Hepatocyte (in vitro differentiated cells): ENCODE measurements around the gene TASP1. TPM values are rescaled to one million over a fixed set of nuclear protein-coding genes. Genes with fewer than 3 reads are reported as not detected.

Source experiments
- DNase-seq: peaks from one replicate; pipeline ENCODE4 v3.0.0-alpha.2; 2016; ENCODE audit warnings: low spot score
- H2AFZ ChIP-seq: fragments of 200-600 bp; sonication (generic); 2 replicates; pipeline ENCODE4 v1.6.0; 2016; ENCODE audit warnings: antibody characterized with exemption, mild to moderate bottlenecking
- H3K27ac ChIP-seq: fragments of 200-600 bp; sonication (generic); 2 replicates; pipeline ENCODE4 v1.5.1; 2016; ENCODE audit warnings: mild to moderate bottlenecking
- H3K27me3 ChIP-seq: fragments of 200-600 bp; sonication (generic); 2 replicates; pipeline ENCODE4 v1.6.1; 2016
- H3K36me3 ChIP-seq: fragments of 200-600 bp; sonication (generic); replicated peaks from 2 replicates; pipeline ENCODE4 v1.5.1; 2016; ENCODE audit warnings: low read depth; ENCODE audit not compliant: insufficient read depth
- H3K4me1 ChIP-seq: fragments of 200-600 bp; sonication (generic); 2 replicates; pipeline ENCODE4 v1.5.1; 2016; ENCODE audit warnings: mild to moderate bottlenecking, moderate library complexity; ENCODE audit not compliant: insufficient read depth
- H3K4me2 ChIP-seq: fragments of 200-600 bp; sonication (generic); 2 replicates; pipeline ENCODE4 v1.6.0; 2016
- H3K4me3 ChIP-seq: fragments of 200-600 bp; sonication (generic); 2 replicates; pipeline ENCODE4 v1.5.1; 2016; ENCODE audit warnings: mild to moderate bottlenecking
- H3K79me2 ChIP-seq: fragments of 200-600 bp; sonication (generic); 2 replicates; pipeline ENCODE4 v1.6.0; 2017; ENCODE audit warnings: mild to moderate bottlenecking
- H3K9me2 ChIP-seq: fragments of 200-600 bp; sonication (generic); replicated peaks from 2 replicates; pipeline ENCODE4 v1.6.0; 2017; ENCODE audit warnings: mild to moderate bottlenecking; ENCODE audit not compliant: insufficient read depth
- H3K9me3 ChIP-seq: fragments of 200-600 bp; sonication (generic); 2 replicates; pipeline ENCODE4 v1.5.1; 2016; ENCODE audit warnings: low read depth, mild to moderate bottlenecking
- H4K20me1 ChIP-seq: fragments of 200-600 bp; sonication (generic); 2 replicates; pipeline ENCODE4 v1.6.0; 2016; ENCODE audit warnings: mild to moderate bottlenecking; ENCODE audit not compliant: insufficient read depth, poor library complexity, severe bottlenecking
- EZH2 ChIP-seq: fragments of 200-600 bp; sonication (generic); IDR thresholded peaks from 2 replicates; pipeline ENCODE4 v1.6.1; 2016; ENCODE audit warnings: antibody characterized with exemption, mild to moderate bottlenecking, borderline replicate concordance
- EZH2phosphoT487 ChIP-seq: fragments of 200-600 bp; sonication (generic); IDR thresholded peaks from one replicate; pipeline ENCODE4 v1.6.1; 2018; ENCODE audit warnings: antibody characterized with exemption, mild to moderate bottlenecking, low read depth, moderate library complexity; ENCODE audit not compliant: unreplicated experiment, severe bottlenecking
- WGBS: methylation state at CpG from one replicate; pipeline ENCODE4 v1.1.6; 2016; ENCODE audit warnings: low lambda C conversion rate; ENCODE audit errors: missing lambda C conversion rate; 5-methylcytosine and 5-hydroxymethylcytosine counted together
- polyA plus RNA-seq: library from polyadenylated mRNA; unstranded; fragments of >200 nt; fragmentation: Nextera tagmentation; extraction: Ambion mirVana; gene quantifications from 2 replicates; pipeline ENCODE4 v1.2.1, GENCODE V29; 2016
- total RNA-seq: library from RNA; depleted of rRNA; stranded (reverse); fragments of >200 nt; gene quantifications from 2 replicates; pipeline ENCODE4 v1.2.3, GENCODE V29; 2014
- TF ChIP-seq, protein P1 (sequence below): fragments of 200-600 bp; sonication (generic); IDR thresholded peaks from 2 replicates; pipeline ENCODE4 v1.5.1; 2016; ENCODE audit warnings: antibody characterized with exemption, mild to moderate bottlenecking; ENCODE audit not compliant: poor library complexity

Gene TASP1
- total and polyA plus RNA-seq, 2 experiments from 2014 or later = 11.1 to 12.9 TPM

DNA sequence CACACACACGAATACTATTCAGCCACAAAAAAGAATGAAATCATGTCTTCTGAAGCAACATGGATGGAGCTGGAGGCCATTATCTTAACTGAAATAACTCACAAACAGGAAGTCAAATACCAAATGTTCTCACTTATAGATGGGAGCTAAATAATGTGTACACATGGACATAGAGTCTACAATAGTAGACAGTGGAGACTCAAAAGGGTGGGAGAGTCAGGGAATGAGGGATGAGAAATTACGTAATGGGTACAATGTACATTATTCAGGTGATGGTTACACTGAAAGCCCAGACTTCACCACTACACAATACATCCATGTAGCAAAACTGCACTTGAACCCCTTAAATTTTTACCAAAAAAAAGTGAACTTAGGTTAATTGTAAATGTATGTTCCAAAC lies 160.4 kb downstream of the TASP1 start:
- Histone ChIP-seq H3K4me1 (no peaks in the 10 kb centered on the region), H3K36me3 (no peaks in the 10 kb centered on the region), H3K79me2 (no peaks in the 10 kb centered on the region), H3K4me2 (no peak overlapping the region), H2AFZ (no peak overlapping the region), H3K4me3 (no peak overlapping the region), H3K9me2 (no peaks in the 10 kb centered on the region), H4K20me1 (no peaks in the 10 kb centered on the region), H3K27me3 (no peaks in the 10 kb centered on the region), H3K27ac (no peak overlapping the region), H3K9me3 (no peaks in the 10 kb centered on the region)
- DNase-seq = no peak
- no peak for TF ChIP-seq EZH2
- no peak for TF ChIP-seq EZH2phosphoT487
- TF ChIP-seq, protein P1, sequence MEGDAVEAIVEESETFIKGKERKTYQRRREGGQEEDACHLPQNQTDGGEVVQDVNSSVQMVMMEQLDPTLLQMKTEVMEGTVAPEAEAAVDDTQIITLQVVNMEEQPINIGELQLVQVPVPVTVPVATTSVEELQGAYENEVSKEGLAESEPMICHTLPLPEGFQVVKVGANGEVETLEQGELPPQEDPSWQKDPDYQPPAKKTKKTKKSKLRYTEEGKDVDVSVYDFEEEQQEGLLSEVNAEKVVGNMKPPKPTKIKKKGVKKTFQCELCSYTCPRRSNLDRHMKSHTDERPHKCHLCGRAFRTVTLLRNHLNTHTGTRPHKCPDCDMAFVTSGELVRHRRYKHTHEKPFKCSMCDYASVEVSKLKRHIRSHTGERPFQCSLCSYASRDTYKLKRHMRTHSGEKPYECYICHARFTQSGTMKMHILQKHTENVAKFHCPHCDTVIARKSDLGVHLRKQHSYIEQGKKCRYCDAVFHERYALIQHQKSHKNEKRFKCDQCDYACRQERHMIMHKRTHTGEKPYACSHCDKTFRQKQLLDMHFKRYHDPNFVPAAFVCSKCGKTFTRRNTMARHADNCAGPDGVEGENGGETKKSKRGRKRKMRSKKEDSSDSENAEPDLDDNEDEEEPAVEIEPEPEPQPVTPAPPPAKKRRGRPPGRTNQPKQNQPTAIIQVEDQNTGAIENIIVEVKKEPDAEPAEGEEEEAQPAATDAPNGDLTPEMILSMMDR = no peak
- 79% methylated on average over 2 of the region's 2 CpGs for WGBS

DNA sequence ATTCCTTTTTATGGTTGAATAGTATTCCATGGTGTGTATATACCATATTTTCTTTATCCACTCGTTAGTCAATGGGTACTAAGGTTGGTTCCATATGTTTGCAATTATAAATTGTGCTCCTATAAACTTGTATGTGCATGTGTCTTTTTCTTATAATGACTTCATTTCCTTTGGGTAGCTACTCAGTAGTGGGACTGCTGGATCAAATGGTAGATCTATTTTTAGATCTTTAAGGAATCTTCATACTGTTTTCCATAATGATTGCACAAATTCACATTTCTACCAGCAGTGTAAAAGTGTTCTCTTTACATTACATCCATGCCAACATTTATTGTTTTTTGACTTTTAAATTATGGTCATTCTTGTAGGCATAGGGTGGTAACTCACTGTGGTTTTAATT lies 164.3 kb downstream of the TASP1 start:
- no peaks in the 10 kb centered on the region for H3K27me3 ChIP-seq
- H2AFZ ChIP-seq = no peak overlapping the region
- no peaks in the 10 kb centered on the region for H3K4me1 ChIP-seq
- no peaks in the 10 kb centered on the region for H3K79me2 ChIP-seq
- H3K4me2 ChIP-seq = no peak overlapping the region
- TF ChIP-seq, protein P1 = no peak
- TF ChIP-seq EZH2phosphoT487 (no peak), EZH2 (no peak)
- no peaks in the 10 kb centered on the region for H3K9me2 ChIP-seq
- no peak for DNase-seq
- H3K36me3 ChIP-seq = no peaks in the 10 kb centered on the region
- no peaks in the 10 kb centered on the region for H4K20me1 ChIP-seq
- H3K4me3 ChIP-seq = no peak overlapping the region
- no peak overlapping the region for H3K27ac ChIP-seq
- peaks cover under 1% of the 10 kb centered on the region for H3K9me3 ChIP-seq
- WGBS = 92% methylated on average over 1 of the region's 1 CpG

DNA sequence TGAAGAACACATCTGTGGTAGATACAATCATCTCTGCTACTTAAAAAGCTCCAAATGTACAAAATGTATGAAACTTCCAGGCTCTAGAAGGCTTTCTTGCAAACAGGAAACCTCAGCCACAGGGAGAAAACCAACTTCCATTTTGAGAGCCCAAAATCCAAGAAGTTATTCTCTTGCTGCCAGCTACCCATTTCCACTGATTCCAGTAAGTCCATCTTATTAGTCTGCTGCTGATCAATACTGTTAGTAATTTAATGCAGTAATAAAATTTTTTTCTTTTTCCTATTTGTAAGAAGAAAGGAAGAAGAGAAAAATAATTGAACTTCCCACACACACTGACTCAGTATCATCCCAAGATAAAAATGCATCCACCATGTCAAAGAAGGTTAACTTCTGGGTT lies 169.5 kb downstream of the TASP1 start:
- H3K4me1 ChIP-seq = no peaks in the 10 kb centered on the region
- DNase-seq = no peak
- H3K4me2 ChIP-seq = no peak overlapping the region
- H4K20me1 ChIP-seq = no peaks in the 10 kb centered on the region
- no peak overlapping the region for H2AFZ ChIP-seq
- peaks cover 5% of the 10 kb centered on the region for H3K9me3 ChIP-seq
- no peaks in the 10 kb centered on the region for H3K27me3 ChIP-seq
- H3K9me2 ChIP-seq = no peaks in the 10 kb centered on the region
- TF ChIP-seq EZH2 (no peak), EZH2phosphoT487 (no peak)
- TF ChIP-seq, protein P1 = no peak
- H3K27ac ChIP-seq = no peak overlapping the region
- no peak overlapping the region for H3K4me3 ChIP-seq
- no peaks in the 10 kb centered on the region for H3K79me2 ChIP-seq
- H3K36me3 ChIP-seq = no peaks in the 10 kb centered on the region

DNA sequence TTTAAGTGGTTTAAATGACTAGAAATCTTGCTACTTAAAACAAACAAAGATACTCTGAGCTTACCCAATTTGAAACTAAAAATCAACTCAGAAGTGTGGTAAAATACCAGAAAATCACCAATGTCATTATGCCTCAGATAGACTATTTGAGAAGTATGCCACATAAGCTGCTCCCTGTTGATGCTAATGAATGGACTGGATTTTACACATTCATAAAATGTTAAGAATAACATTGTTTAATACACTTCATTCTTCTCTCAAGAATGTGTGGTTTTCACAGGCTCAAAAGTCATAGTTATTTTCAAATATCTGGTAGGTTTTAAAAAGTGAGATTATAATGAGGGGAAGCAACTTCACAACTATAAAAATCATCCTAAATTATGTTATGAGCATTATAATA lies 170.6 kb downstream of the TASP1 start:
- H3K27me3 ChIP-seq = no peaks in the 10 kb centered on the region
- DNase-seq = no peak
- H3K4me3 ChIP-seq = no peak overlapping the region
- H4K20me1 ChIP-seq = no peaks in the 10 kb centered on the region
- no peaks in the 10 kb centered on the region for H3K79me2 ChIP-seq
- H3K36me3 ChIP-seq = no peaks in the 10 kb centered on the region
- TF ChIP-seq, protein P1 = no peak
- no peaks in the 10 kb centered on the region for H3K4me1 ChIP-seq
- H3K9me2 ChIP-seq = no peaks in the 10 kb centered on the region
- H3K27ac ChIP-seq = no peak overlapping the region
- no peak overlapping the region for H3K4me2 ChIP-seq
- no peak overlapping the region for H2AFZ ChIP-seq
- H3K9me3 ChIP-seq = peaks cover 5% of the 10 kb centered on the region
